Activated gamma-delta T cell (primary cell): ENCODE results near the gene KNDC1.
"Not testable (repeated sequence)": the region's sequence is repeated elsewhere in the genome, so short reads cannot be mapped to it uniquely, and the experiment has no call there.

Experiments used
- DNase-seq: peaks from one replicate; lab custom pipeline; 2025; lab: John Stamatoyannopoulos, UW

The KNDC1 gene

GRCh38 chr10:133141144-133141957, 18.7 kb upstream of the KNDC1 start:
- no peak for DNase-seq

- DNase-seq, result no peak
These were observed 18.1 kb upstream of the KNDC1 start for GRCh38 chr10:133141958-133142340.

GRCh38 chr10:133142523-133143199, 17.4 kb upstream of the KNDC1 start:
- DNase-seq, result no peak

GRCh38 chr10:133143200-133143533, 16.9 kb upstream of the KNDC1 start:
- no peak for DNase-seq

- DNase-seq, result no peak
These were observed 16.5 kb upstream of the KNDC1 start for GRCh38 chr10:133143546-133143945.

- DNase-seq, result no peak
These were observed 15.2 kb upstream of the KNDC1 start for GRCh38 chr10:133144771-133145170.

- no peak for DNase-seq
These were observed 9.8 kb upstream of the KNDC1 start for GRCh38 chr10:133150226-133150625.

- no peak for DNase-seq
These were observed 9.4 kb upstream of the KNDC1 start for GRCh38 chr10:133150656-133151055.

GRCh38 chr10:133151071-133151470, 8.9 kb upstream of the KNDC1 start:
- not testable (repeated sequence) for DNase-seq

- no peak for DNase-seq
These were observed 8.5 kb upstream of the KNDC1 start for GRCh38 chr10:133151543-133151972.

- no peak for DNase-seq
These were observed 5.6 kb upstream of the KNDC1 start for GRCh38 chr10:133154411-133154810.

GRCh38 chr10:133154996-133155778, 4.8 kb upstream of the KNDC1 start:
- DNase-seq, result no peak

GRCh38 chr10:133156674-133157579, 3.1 kb upstream of the KNDC1 start:
- no peak for DNase-seq

GRCh38 chr10:133157662-133158436, 2.2 kb upstream of the KNDC1 start:
- DNase-seq, result no peak

- no peak for DNase-seq
These were observed 1.6 kb upstream of the KNDC1 start for GRCh38 chr10:133158437-133158755.

- DNase-seq, result no peak
These were observed 1.0 kb upstream of the KNDC1 start for GRCh38 chr10:133158756-133159610.

- no peak for DNase-seq
These were observed 439 bp upstream of the KNDC1 start for GRCh38 chr10:133159611-133159949.

GRCh38 chr10:133160826-133161471, 930 bp downstream of the KNDC1 start:
- DNase-seq, result no peak

GRCh38 chr10:133161486-133162109, 1.6 kb downstream of the KNDC1 start:
- DNase-seq, result no peak
